HepG2 (cell line): ENCODE measurements around the gene C13orf46. TPM values are rescaled to one million over a fixed set of nuclear protein-coding genes. Genes with fewer than 3 reads are reported as not detected.

ENCODE experiments used
- ATAC-seq: fragments of 200-7000 bp; cut with Tn5 transposase; 3 replicates; pipeline ENCODE4 v1.9.1; 2020; ENCODE audit warnings: mild to moderate bottlenecking, moderate library complexity
- BruUV-seq: library from RNA; stranded (reverse); fragments of 400-500 nt; replicated peaks from 2 replicates; lab custom pipeline; 2021; lab: Mats Ljungman, UMichigan
- CTCF ChIA-PET: fragments of 300-600 bp; formaldehyde crosslinking; extraction: SDS; loops from one replicate; lab custom pipeline; 2021; ENCODE audit warnings: low total read pairs, inconsistent platforms, low intra/inter-chr PET ratio; lab: Yijun Ruan, JAX
- POLR2A ChIA-PET: fragments of 350-600 bp; sonication (Branson Sonifier 250); formaldehyde crosslinking; loops from one replicate; lab custom pipeline; 2020; ENCODE audit warnings: antibody characterized with exemption, inconsistent platforms; lab: Yijun Ruan, JAX
- DNase-seq: peaks from one replicate; pipeline ENCODE4 v3.0.0-alpha.2; 2015; ENCODE audit warnings: low spot score
- FAIRE-seq: peaks from 3 replicates; lab custom pipeline; 2011; peaks lifted over from hg19 to GRCh38; lab: Jason Lieb, UNC
- H2AFZ ChIP-seq: one replicate; pipeline ENCODE4 v1.6.1; 2011; ENCODE audit warnings: low read length, inconsistent platforms
- H3K27ac ChIP-seq: fragments of 300-600 bp; 3 replicates; pipeline ENCODE4 v1.8.0; 2011; ENCODE audit warnings: mixed run types, mild to moderate bottlenecking, mixed read lengths, low read length, inconsistent platforms; ENCODE audit not compliant: insufficient read depth; ENCODE audit errors: extremely low read length
- H3K27me3 ChIP-seq, 2 experiments: fragments of 200-600 bp in 1 of 2; 2 replicates in 1 of 2; 3 replicates in 1 of 2; pipeline versions ENCODE4 v1.6.0 to v1.8.0; 2011; ENCODE audit warnings: low read length in 2 of 2, mild to moderate bottlenecking in 2 of 2, moderate library complexity in 2 of 2, inconsistent platforms in 1 of 2; ENCODE audit not compliant: insufficient read depth in 2 of 2, control insufficient read depth in 1 of 2
- H3K36me3 ChIP-seq, 2 experiments: fragments of 200-600 bp in 1 of 2; replicated peaks in 1 of 2; 2 replicates in 1 of 2; 3 replicates in 1 of 2; pipeline versions ENCODE4 v1.5.1 to v1.8.0; 2011; ENCODE audit warnings: low read length in 2 of 2, inconsistent platforms in 1 of 2; ENCODE audit not compliant: insufficient read depth in 2 of 2, control insufficient read depth in 1 of 2
- H3K4me1 ChIP-seq: 2 replicates; pipeline ENCODE4 v1.5.1; 2012; ENCODE audit warnings: low read length, inconsistent platforms; ENCODE audit not compliant: insufficient read depth
- H3K4me2 ChIP-seq: 2 replicates; pipeline ENCODE4 v1.6.0; 2011; ENCODE audit warnings: low read depth, low read length, inconsistent platforms
- H3K4me3 ChIP-seq, 3 experiments: fragments of 200-600 bp in 1 of 3; sonication (generic), shearing (Covaris generic) in 1 of 3; replicated peaks in 1 of 3; 2 replicates each; pipeline ENCODE4 v1.5.1; 2011 to 2016; ENCODE audit warnings: low read length in 3 of 3, inconsistent platforms in 2 of 3, low read depth in 2 of 3, mild to moderate bottlenecking in 2 of 3, control low read depth in 1 of 3, mixed read lengths in 1 of 3; ENCODE audit not compliant: insufficient read depth in 1 of 3
- H3K79me2 ChIP-seq: one replicate; pipeline ENCODE4 v1.6.1; 2011; ENCODE audit warnings: low read length, inconsistent platforms; ENCODE audit not compliant: insufficient read depth
- H3K9ac ChIP-seq: 2 replicates; pipeline ENCODE4 v1.6.0; 2011; ENCODE audit warnings: mild to moderate bottlenecking, low read depth, low read length, inconsistent platforms; ENCODE audit not compliant: insufficient read depth
- H3K9me3 ChIP-seq: 2 replicates; pipeline ENCODE4 v1.5.1; 2012; ENCODE audit warnings: mild to moderate bottlenecking, low read length
- H4K20me1 ChIP-seq: 2 replicates; pipeline ENCODE4 v1.6.0; 2011; ENCODE audit warnings: inconsistent platforms, mild to moderate bottlenecking, low read length, moderate library complexity; ENCODE audit not compliant: insufficient read depth
- GTF2F1 ChIP-seq: fragments of 150-350 bp; IDR thresholded peaks from 2 replicates; pipeline ENCODE4 v1.6.1; 2014; ENCODE audit warnings: low read length
- HNF4A ChIP-seq: sonication (generic); formaldehyde crosslinking; IDR thresholded peaks from 2 replicates; pipeline ENCODE4 v1.4.0; 2020; ENCODE audit warnings: missing genetic modification reagents
- NFE2L1 ChIP-seq: sonication (generic); formaldehyde crosslinking; IDR thresholded peaks from 2 replicates; pipeline ENCODE4 v1.4.0; 2020; ENCODE audit warnings: missing genetic modification reagents, mild to moderate bottlenecking, borderline replicate concordance
- NFYB ChIP-seq: sonication (generic); formaldehyde crosslinking; IDR thresholded peaks from 2 replicates; pipeline ENCODE4 v1.4.0; 2020; ENCODE audit warnings: missing genetic modification reagents
- PATZ1 ChIP-seq: sonication (generic); formaldehyde crosslinking; IDR thresholded peaks from 2 replicates; pipeline ENCODE4 v1.4.0; 2020; ENCODE audit warnings: missing genetic modification reagents
- POLR2G ChIP-seq: fragments of 200-400 bp; formaldehyde crosslinking; IDR thresholded peaks from 2 replicates; pipeline ENCODE4 v1.6.1; 2018; ENCODE audit warnings: mild to moderate bottlenecking, low read depth, low read length, moderate library complexity
- RXRA ChIP-seq: sonication (generic); formaldehyde crosslinking; IDR thresholded peaks from 2 replicates; pipeline ENCODE4 v1.5.1; 2020; ENCODE audit warnings: missing genetic modification reagents
- SCMH1 ChIP-seq: sonication (generic); formaldehyde crosslinking; IDR thresholded peaks from 2 replicates; pipeline ENCODE4 v1.9.0; 2021; ENCODE audit warnings: missing genetic modification reagents, mild to moderate bottlenecking, borderline replicate concordance
- SP4 ChIP-seq: sonication (generic); formaldehyde crosslinking; IDR thresholded peaks from 2 replicates; pipeline ENCODE4 v1.8.1; 2023; ENCODE audit warnings: mild to moderate bottlenecking, missing genetic modification reagents
- THRA ChIP-seq: sonication (generic); formaldehyde crosslinking; IDR thresholded peaks from 2 replicates; pipeline ENCODE4 v1.4.0; 2020; ENCODE audit warnings: missing genetic modification reagents, borderline replicate concordance
- TRIM22 ChIP-seq: fragments of 450-650 bp; IDR thresholded peaks from 2 replicates; pipeline ENCODE4 v1.6.1; 2017
- ZFP36 ChIP-seq: fragments of 150-350 bp; IDR thresholded peaks from 2 replicates; pipeline ENCODE4 v1.6.1; 2018; ENCODE audit warnings: borderline replicate concordance, low read length, low read depth; ENCODE audit not compliant: partially characterized antibody
- ZNF12 ChIP-seq: sonication (generic); formaldehyde crosslinking; IDR thresholded peaks from 2 replicates; pipeline ENCODE4 v1.5.0; 2020; ENCODE audit warnings: missing genetic modification reagents
- ZNF292 ChIP-seq: sonication (generic); formaldehyde crosslinking; IDR thresholded peaks from 2 replicates; pipeline ENCODE4 v1.8.1; 2022; ENCODE audit warnings: mild to moderate bottlenecking, low read depth, missing genetic modification reagents, borderline replicate concordance
- ZNF432 ChIP-seq: sonication (generic); formaldehyde crosslinking; IDR thresholded peaks from 2 replicates; pipeline ENCODE4 v1.5.0; 2020; ENCODE audit warnings: missing genetic modification reagents, mild to moderate bottlenecking, borderline replicate concordance
- ZNF550 ChIP-seq: sonication (generic); formaldehyde crosslinking; IDR thresholded peaks from 2 replicates; pipeline ENCODE4 v1.4.0; 2020; ENCODE audit warnings: mild to moderate bottlenecking, missing genetic modification reagents, borderline replicate concordance
- WGBS: methylation state at CpG from one replicate; pipeline ENCODE4 v1.1.6; 2017; ENCODE audit warnings: low lambda C conversion rate; 5-methylcytosine and 5-hydroxymethylcytosine counted together
- in situ Hi-C: cut with HindIII; loops from 2 replicates; pipeline ENCODE4 v1.10.0; 2017; ENCODE audit warnings: low pct_unique_long_range_greater_than_20kb; ENCODE audit not compliant: extremely low pct_ligation_motif_present
- intact Hi-C: fragments of 100-400 bp; cut with micrococcal nuclease; formaldehyde crosslinking; loops from one replicate; pipeline ENCODE4 v1.10.0; 2022; ENCODE audit not compliant: unreplicated experiment
- polyA plus RNA-seq, 8 experiments: library from polyadenylated mRNA; depleted of rRNA in 3 of 8; stranded (reverse) in 7 of 8; unstranded in 1 of 8; fragments of >200 nt; fragmentation: Illumina TruSeq in 4 of 8; extraction: Trizol in 4 of 8; gene quantifications; 2 replicates each; pipeline versions ENCODE4 v1.2.1 to v1.2.3, GENCODE V29; 2011 to 2016; ENCODE audit warnings: low read depth in 4 of 8, missing spikeins in 1 of 8, mixed read lengths in 1 of 8; ENCODE audit not compliant: insufficient read depth in 1 of 8
- total RNA-seq, 5 experiments: library from RNA; depleted of rRNA; stranded (reverse); fragments of >200 nt; fragmentation: Illumina TruSeq; extraction: Trizol; gene quantifications; 2 replicates each; pipeline ENCODE4 v1.2.3, GENCODE V29; 2016; ENCODE audit warnings: low read depth in 1 of 5

Gene C13orf46
- total and polyA plus RNA-seq, 2 of the 13 experiments (the other 11 are each of a cell fraction or from before 2014, with no cell fraction given) = 0.01 TPM; not detected in 1

- no TSS peak for BruUV-seq
- CTCF ChIA-PET = no interaction called here
- in situ Hi-C loops = no loop called here
These were observed 32.2 kb downstream of the C13orf46 start for GRCh38 chr13:113941571-113942191.

GRCh38 chr13:113939944-113940297, 34.0 kb downstream of the C13orf46 start:
- DNase-seq (peak; percentile 4), FAIRE-seq (no peak), ATAC-seq (peak; percentile 74)
- Histone ChIP-seq H2AFZ (no peak overlapping the region), H3K79me2 (no peaks in the 10 kb centered on the region), H3K27ac (no peak overlapping the region), H3K9ac (no peak overlapping the region), H4K20me1 (no peaks in the 10 kb centered on the region), H3K27me3 (peaks cover 5 to 49% of the 10 kb centered on the region in 2 experiments; a peak in 4 of 5 replicates), H3K4me2 (no peak overlapping the region; the same call in 1 of the 2 replicates), H3K4me1 (peaks cover 10% of the 10 kb centered on the region), H3K9me3 (no peaks in the 10 kb centered on the region), H3K36me3 (no peaks in the 10 kb centered on the region), H3K4me3 (no peak overlapping the region)
- intact Hi-C loops = no loop called here
- no CpG with 5 or more reads among the region's 16 CpGs for WGBS
- POLR2A ChIA-PET = no interaction called here
- CTCF ChIA-PET = no interaction called here
- no TSS peak for BruUV-seq
- in situ Hi-C loops = no loop called here
- TF ChIP-seq ZNF12 (no peak), RXRA (0 out of 2 replicates have a peak, but pooled peaks have one; percentile 26), POLR2G (no peak), ZNF292 (no peak), HNF4A (CRISPR knock-in tag) (peak; percentile 77), PATZ1 (CRISPR knock-in tag) (0 out of 2 replicates have a peak, but pooled peaks have one; percentile 15), THRA (CRISPR knock-in tag) (peak; percentile 58; the same call in 1 of the 2 replicates)

More at GRCh38 chr13:113941571-113942191, 32.2 kb downstream of the C13orf46 start:
- WGBS = 42% methylated on average over 6 of the region's 16 CpGs
- Histone ChIP-seq H2AFZ (no peak overlapping the region), H3K27me3 (peaks cover 5 to 32% of the 10 kb centered on the region in 2 experiments; a peak in 4 of 5 replicates), H3K36me3 (no peaks in the 10 kb centered on the region), H3K9ac (no peak overlapping the region), H3K4me3 (no peak overlapping the region), H3K79me2 (no peaks in the 10 kb centered on the region), H3K4me2 (no peak overlapping the region), H4K20me1 (no peaks in the 10 kb centered on the region), H3K4me1 (peaks cover 10% of the 10 kb centered on the region), H3K9me3 (no peaks in the 10 kb centered on the region), H3K27ac (no peak overlapping the region)
- DNase-seq (no peak), FAIRE-seq (no peak), ATAC-seq (no peak)
- intact Hi-C loops = no loop called here
- POLR2A ChIA-PET = no interaction called here
- no peak for TF ChIP-seq SCMH1 (CRISPR knock-in tag)
- no peak for TF ChIP-seq ZFP36
- TF ChIP-seq GTF2F1 = no peak
- no peak for TF ChIP-seq NFYB (CRISPR knock-in tag)
- TF ChIP-seq SP4 (CRISPR knock-in tag) = no peak
- no peak for TF ChIP-seq NFE2L1
- no peak for TF ChIP-seq TRIM22
- no peak for TF ChIP-seq ZNF550
- TF ChIP-seq ZNF432 (CRISPR knock-in tag) = no peak
